ENCODE data around the gene RAB3GAP1.

The RAB3GAP1 gene

GRCh38 chr2:135162377-135162776, 110.3 kb downstream of the RAB3GAP1 start:
- no peak for DNase-seq

GRCh38 chr2:135162786-135163185, 110.7 kb downstream of the RAB3GAP1 start:
- DNase-seq, result no peak

- no peak for DNase-seq
Measured at GRCh38 chr2:135163306-135163705, 111.2 kb downstream of the RAB3GAP1 start.

GRCh38 chr2:135163901-135164300, 111.8 kb downstream of the RAB3GAP1 start:
- no peak for DNase-seq

- no peak for DNase-seq
Measured at GRCh38 chr2:135164431-135164830, 112.3 kb downstream of the RAB3GAP1 start.

- DNase-seq, result no peak
Measured at GRCh38 chr2:135167273-135167672, 115.2 kb downstream of the RAB3GAP1 start.

GRCh38 chr2:135168204-135168856, 116.2 kb downstream of the RAB3GAP1 start:
- DNase-seq, result no peak

- no peak for DNase-seq
Measured at GRCh38 chr2:135169900-135170753, 118.0 kb downstream of the RAB3GAP1 start.

- DNase-seq, result no peak
Measured at GRCh38 chr2:135174049-135174809, 122.1 kb downstream of the RAB3GAP1 start.

- DNase-seq, result peak in 1 of 56 donors; percentile 1
Measured at GRCh38 chr2:135174810-135175093, 122.7 kb downstream of the RAB3GAP1 start.

- DNase-seq, result no peak
Measured at GRCh38 chr2:135175177-135175576, 123.1 kb downstream of the RAB3GAP1 start.

- DNase-seq, result no peak
Measured at GRCh38 chr2:135179689-135180088, 127.6 kb downstream of the RAB3GAP1 start.

GRCh38 chr2:135182190-135182589, 130.1 kb downstream of the RAB3GAP1 start:
- DNase-seq, result no peak

- DNase-seq, result no peak
Measured at GRCh38 chr2:135182601-135183000, 130.5 kb downstream of the RAB3GAP1 start.

- no peak for DNase-seq
Measured at GRCh38 chr2:135183822-135184221, 131.7 kb downstream of the RAB3GAP1 start.

GRCh38 chr2:135186054-135186453, 134.0 kb downstream of the RAB3GAP1 start:
- no peak for DNase-seq

GRCh38 chr2:135187270-135187669, 135.2 kb downstream of the RAB3GAP1 start:
- DNase-seq, result no peak

- DNase-seq, result no peak
Measured at GRCh38 chr2:135189148-135189547, 137.1 kb downstream of the RAB3GAP1 start.

GRCh38 chr2:135190799-135191198, 138.7 kb downstream of the RAB3GAP1 start:
- DNase-seq, result no peak

- DNase-seq, result peak in 1 of 56 donors; percentile 11
Measured at GRCh38 chr2:135198481-135198880, 146.4 kb downstream of the RAB3GAP1 start.

- no peak for DNase-seq
Measured at GRCh38 chr2:135202751-135203150, 150.7 kb downstream of the RAB3GAP1 start.

GRCh38 chr2:135203944-135204343, 151.9 kb downstream of the RAB3GAP1 start:
- no peak for DNase-seq
